ENCODE results near the gene GATAD2A. TPM values are rescaled to one million over a fixed set of nuclear protein-coding genes. Genes with fewer than 3 reads are reported as not detected.

GATAD2A gene
- total RNA-seq, 4 donors from 2014 or later: 73.8 to 128 (median 87.7) TPM

DNA sequence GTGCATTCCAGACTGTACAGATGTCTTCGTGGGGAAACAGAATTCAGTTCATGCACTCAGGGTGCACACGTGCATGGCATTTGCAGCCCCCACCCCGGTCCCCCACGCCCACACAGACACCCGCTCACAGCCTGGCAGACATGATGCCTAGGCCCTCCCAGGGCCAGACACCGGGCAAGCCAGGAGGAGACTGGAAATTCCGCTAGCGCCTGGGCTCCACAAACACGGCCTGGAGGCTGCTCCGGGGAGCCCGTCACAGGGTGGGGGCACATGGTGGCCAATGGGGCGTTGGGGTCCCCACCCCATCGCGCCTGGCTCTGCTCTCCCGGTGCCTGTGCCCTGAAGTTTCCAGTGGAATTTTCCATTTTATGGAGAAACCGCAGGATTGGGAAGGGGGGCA lies 136.1 kb downstream of the GATAD2A start:
- no peak overlapping the region for H3K4me3 ChIP-seq (ENCODE audit: low read depth, poor library complexity, severe bottlenecking)
- TF ChIP-seq, protein P1, sequence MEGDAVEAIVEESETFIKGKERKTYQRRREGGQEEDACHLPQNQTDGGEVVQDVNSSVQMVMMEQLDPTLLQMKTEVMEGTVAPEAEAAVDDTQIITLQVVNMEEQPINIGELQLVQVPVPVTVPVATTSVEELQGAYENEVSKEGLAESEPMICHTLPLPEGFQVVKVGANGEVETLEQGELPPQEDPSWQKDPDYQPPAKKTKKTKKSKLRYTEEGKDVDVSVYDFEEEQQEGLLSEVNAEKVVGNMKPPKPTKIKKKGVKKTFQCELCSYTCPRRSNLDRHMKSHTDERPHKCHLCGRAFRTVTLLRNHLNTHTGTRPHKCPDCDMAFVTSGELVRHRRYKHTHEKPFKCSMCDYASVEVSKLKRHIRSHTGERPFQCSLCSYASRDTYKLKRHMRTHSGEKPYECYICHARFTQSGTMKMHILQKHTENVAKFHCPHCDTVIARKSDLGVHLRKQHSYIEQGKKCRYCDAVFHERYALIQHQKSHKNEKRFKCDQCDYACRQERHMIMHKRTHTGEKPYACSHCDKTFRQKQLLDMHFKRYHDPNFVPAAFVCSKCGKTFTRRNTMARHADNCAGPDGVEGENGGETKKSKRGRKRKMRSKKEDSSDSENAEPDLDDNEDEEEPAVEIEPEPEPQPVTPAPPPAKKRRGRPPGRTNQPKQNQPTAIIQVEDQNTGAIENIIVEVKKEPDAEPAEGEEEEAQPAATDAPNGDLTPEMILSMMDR (IDR thresholded peaks at IDR 0.05): no peak
- TF ChIP-seq POLR2A (IDR thresholded peaks at IDR 0.05): no peak
- intact Hi-C loops (cut with DNase I; ENCODE audit: low total_unique reads): no loop called here
- DNase-seq (ENCODE audit: low spot score in 2 of 2): no peak
- 46 to 47% methylated on average over 12 to 16 of the region's 16 CpGs for WGBS, 2 donors

DNA sequence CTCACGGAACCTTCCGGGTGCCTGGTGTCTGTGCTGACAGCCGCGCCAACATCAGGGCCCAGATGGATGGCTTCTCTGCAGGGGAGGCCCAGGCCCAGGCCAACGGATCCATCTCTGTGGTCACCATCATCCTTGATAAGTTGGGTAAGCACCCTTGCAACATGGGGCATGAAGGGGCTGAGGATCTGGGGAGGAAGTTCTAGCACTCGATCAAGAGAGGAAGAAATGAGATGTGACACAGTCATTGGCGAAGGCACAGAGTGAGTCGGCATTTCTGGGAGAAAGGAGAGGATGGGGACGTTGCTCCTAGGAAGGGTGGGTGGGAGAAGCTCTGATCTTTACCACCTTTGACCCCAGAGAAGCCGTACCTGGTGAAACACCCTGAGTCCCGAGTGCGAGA lies 137.0 kb downstream of the GATAD2A start:
- no peak overlapping the region for H3K4me3 ChIP-seq (ENCODE audit: low read depth, poor library complexity, severe bottlenecking)
- DNase-seq (ENCODE audit: low spot score in 2 of 2): no peak
- TF ChIP-seq POLR2A (IDR thresholded peaks at IDR 0.05): no peak
- TF ChIP-seq, protein P1 (IDR thresholded peaks at IDR 0.05): no peak
- WGBS, 2 donors: 74 to 80% methylated on average over 7 to 12 of the region's 12 CpGs
- intact Hi-C loops (cut with DNase I; ENCODE audit: low total_unique reads): no loop called here

DNA sequence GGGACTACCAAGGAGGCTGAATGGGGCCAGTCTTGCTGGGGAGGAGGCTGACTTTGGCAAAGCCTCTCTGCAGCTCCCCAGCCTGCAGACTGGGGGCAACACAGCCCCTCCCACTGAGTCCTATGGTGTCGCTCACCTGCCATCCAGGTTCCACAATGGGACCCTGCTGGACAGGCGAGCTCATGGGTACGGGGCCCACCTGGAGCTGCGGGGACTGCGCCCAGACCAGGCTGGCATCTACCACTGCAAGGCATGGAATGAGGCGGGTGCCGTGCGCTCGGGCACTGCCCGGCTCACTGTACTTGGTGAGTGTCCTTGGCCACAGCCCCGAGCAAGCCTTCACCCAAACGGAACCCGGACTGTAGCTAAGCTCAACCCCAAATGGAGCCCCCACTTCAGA lies 137.6 kb downstream of the GATAD2A start:
- intact Hi-C loops (cut with DNase I; ENCODE audit: low total_unique reads): no loop called here
- TF ChIP-seq, protein P1 (IDR thresholded peaks at IDR 0.05): no peak
- TF ChIP-seq POLR2A (IDR thresholded peaks at IDR 0.05): no peak
- no peak for DNase-seq (ENCODE audit: low spot score in 2 of 2)
- no peak overlapping the region for H3K4me3 ChIP-seq (ENCODE audit: low read depth, poor library complexity, severe bottlenecking)
- 92 to 97% methylated on average over 4 to 12 of the region's 13 CpGs for WGBS, 2 donors

DNA sequence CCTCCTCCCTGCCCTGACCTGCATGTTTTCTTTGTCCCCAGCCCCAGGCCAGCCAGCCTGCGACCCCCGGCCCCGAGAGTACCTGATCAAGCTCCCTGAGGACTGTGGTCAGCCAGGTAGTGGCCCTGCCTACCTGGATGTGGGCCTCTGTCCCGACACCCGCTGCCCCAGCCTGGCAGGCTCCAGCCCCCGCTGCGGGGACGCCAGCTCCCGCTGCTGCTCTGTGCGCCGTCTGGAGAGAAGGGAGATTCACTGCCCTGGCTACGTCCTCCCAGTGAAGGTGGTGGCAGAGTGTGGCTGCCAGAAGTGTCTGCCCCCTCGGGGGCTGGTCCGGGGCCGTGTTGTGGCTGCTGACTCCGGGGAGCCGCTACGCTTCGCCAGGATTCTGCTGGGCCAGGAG lies 138.2 kb downstream of the GATAD2A start:
- WGBS, 2 donors: 90 to 92% methylated on average over 13 to 19 of the region's 19 CpGs
- no peak for TF ChIP-seq POLR2A (IDR thresholded peaks at IDR 0.05)
- TF ChIP-seq, protein P1 (IDR thresholded peaks at IDR 0.05): no peak
- intact Hi-C loops (cut with DNase I; ENCODE audit: low total_unique reads): no loop called here
- DNase-seq (ENCODE audit: low spot score in 2 of 2): no peak
- no peak overlapping the region for H3K4me3 ChIP-seq (ENCODE audit: low read depth, poor library complexity, severe bottlenecking)

DNA sequence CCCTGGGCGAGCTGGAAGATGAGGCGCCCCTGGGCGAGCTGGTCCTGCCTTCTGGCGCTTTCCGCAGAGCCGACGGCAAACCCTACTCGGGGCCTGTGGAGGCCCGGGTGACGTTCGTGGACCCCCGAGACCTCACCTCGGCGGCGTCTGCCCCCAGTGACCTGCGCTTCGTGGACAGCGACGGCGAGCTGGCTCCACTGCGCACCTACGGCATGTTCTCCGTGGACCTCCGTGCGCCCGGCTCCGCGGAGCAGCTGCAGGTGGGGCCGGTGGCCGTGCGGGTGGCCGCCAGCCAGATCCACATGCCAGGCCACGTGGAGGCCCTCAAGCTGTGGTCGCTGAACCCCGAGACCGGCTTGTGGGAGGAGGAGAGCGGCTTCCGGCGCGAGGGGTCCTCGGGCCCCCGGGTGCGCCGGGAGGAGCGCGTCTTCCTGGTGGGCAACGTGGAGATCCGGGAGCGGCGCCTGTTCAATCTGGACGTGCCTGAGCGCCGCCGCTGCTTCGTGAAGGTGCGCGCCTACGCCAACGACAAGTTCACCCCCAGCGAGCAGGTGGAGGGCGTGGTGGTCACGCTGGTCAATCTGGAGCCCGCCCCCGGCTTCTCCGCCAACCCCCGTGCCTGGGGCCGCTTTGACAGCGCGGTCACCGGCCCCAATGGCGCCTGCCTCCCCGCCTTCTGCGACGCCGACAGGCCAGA lies 138.9 kb downstream of the GATAD2A start:
- WGBS, 2 donors: 90% methylated on average over 73 to 74 of the region's 75 CpGs
- intact Hi-C loops (cut with DNase I; ENCODE audit: low total_unique reads): no loop called here
- no peak overlapping the region for H3K4me3 ChIP-seq (ENCODE audit: low read depth, poor library complexity, severe bottlenecking)
- TF ChIP-seq, protein P1 (IDR thresholded peaks at IDR 0.05): no peak
- no peak for TF ChIP-seq POLR2A (IDR thresholded peaks at IDR 0.05)
- DNase-seq (ENCODE audit: low spot score in 2 of 2): no peak
